ENCODE results near the gene GNG7. TPM values are rescaled to one million over a fixed set of nuclear protein-coding genes. Genes with fewer than 3 reads are reported as not detected.

Gene GNG7
- total RNA-seq (2013; cell fraction: nucleolus; rRNA removed), result 10.3 TPM in 2 replicates
- total RNA-seq (2014; rRNA removed) (2.7 and 3.8 TPM in 2 replicates), total RNA-seq (2014; rRNA removed; fragmentation: Illumina TruSeq; extraction: Trizol) (5.3 and 5.4 TPM in 2 replicates), total RNA-seq (2021) (13.6 and 14.0 TPM in 2 replicates), polyA plus RNA-seq (2011; rRNA removed) (1.8 and 1.9 TPM in 2 replicates), polyA plus RNA-seq (2014; fragmentation: Illumina TruSeq; extraction: Trizol) (6.9 and 7.8 TPM in 2 replicates), polyA plus RNA-seq (2014; fragmentation: Nextera tagmentation; extraction: Ambion mirVana) (1 to 10 TPM; 3.7 to 5.1 TPM), polyA plus RNA-seq (2014; rRNA removed) (11.7 and 13.4 TPM in 2 replicates), polyA plus RNA-seq (2016; fragmentation: Nextera tagmentation; extraction: Ambion mirVana) (10 to 100 TPM in 1 of 2 experiments, 1 to 10 TPM in 1; 9.8 to 10.6 TPM), polyA minus RNA-seq (2011; rRNA and poly(A)+ RNA removed) (0.29 and 0.57 TPM in 2 replicates), Bru-seq, nascent RNA (percentile 71 among the genes with signal in this experiment), BruChase-seq, experiment 1, labeled RNA remaining after a 6-hour chase (percentile 68 among the genes with signal in this experiment), BruChase-seq, experiment 2, labeled RNA remaining after a 2-hour chase (percentile 66 among the genes with signal in this experiment)
- 12.7 TPM for polyA plus RNA-seq (2011; ENCODE audit: low read depth)
- 2.0 and 2.1 TPM in 2 replicates for polyA plus RNA-seq (2011; cell fraction: cytosol; rRNA removed)
- polyA plus RNA-seq (2011; cell fraction: nucleus; rRNA removed), result 2.8 and 3.7 TPM in 2 replicates
- 24.5 and 28.2 TPM in 2 replicates for polyA plus RNA-seq (2012)
- 0.31 and 0.40 TPM in 2 replicates for polyA minus RNA-seq (2011; cell fraction: cytosol; rRNA and poly(A)+ RNA removed)
- 0.29 and 0.60 TPM in 2 replicates for polyA minus RNA-seq (2011; cell fraction: nucleus; rRNA and poly(A)+ RNA removed)
- long read RNA-seq, experiment 1, full-length matches to known transcripts, result 1 of 1 reads
- long read RNA-seq, experiment 1, partial matches to known transcripts, result 0 of 1 reads
- long read RNA-seq, experiment 1, other reads (novel, unspliced or antisense), result 0 of 1 reads
- long read RNA-seq, experiment 2, full-length matches to known transcripts, result 5 of 8 reads
- long read RNA-seq, experiment 2, partial matches to known transcripts, result 0 of 8 reads
- long read RNA-seq, experiment 2, other reads (novel, unspliced or antisense), result 3 of 8 reads

DNA sequence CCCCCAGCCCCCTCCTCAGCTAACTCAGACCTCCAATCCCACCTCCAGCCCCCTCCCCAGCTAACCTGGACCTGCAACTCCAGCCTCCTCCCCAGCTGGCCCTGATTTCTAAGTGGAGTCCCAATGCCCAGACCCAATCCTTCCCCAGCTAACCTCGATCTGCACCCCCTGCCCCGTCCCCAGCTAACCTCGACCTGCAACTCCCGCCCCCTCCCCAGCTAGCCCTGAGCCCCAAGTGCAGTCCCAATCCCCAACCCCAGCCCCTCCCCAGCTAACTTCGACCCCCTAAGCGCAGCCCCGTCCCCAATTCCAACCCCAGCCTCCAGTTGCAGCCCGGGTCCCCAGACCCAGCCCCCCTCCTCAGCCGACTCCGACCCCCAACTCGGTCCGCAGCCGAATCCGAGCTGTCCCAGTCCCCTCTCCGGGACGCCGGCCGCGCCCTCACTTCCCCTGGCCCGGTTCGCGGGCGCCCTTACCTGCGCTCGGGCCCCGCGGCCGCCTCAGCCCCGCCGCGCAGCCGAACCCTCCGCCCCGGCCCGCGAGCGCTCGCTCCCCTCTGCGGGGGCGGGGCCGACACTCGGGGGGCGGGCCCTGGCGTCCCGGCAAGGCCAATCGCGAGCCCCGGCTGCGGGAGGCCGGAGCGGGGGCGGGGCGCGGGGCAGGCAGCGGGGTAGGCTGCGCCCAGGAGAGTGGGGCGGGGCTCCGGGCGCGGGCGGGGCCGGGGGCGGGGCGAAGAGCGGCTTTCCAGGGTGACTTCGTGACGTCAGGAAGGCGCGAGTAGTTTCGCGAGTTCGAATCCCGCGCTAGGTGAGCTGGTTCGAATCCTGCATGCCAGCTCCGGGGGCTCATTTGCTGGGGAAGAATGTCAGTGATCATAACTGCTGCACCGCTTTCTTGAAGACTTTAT, at the start of gene GNG7:
Gene GNG7 (minus strand): TSS at position 525 of the 907 bp plus-strand sequence. CDS start 182,006 bp downstream, outside the sequence.
- FAIRE-seq (no peak), ATAC-seq (peak; percentile 96), DNase-seq (ENCODE audit: low read depth, low spot score) (no peak)
- Histone ChIP-seq H3K27ac (ENCODE audit: control insufficient read depth, insufficient read depth) (peak within 1 kb of the TSS; percentile 46), H4K20me1 (ENCODE audit: control insufficient read depth, insufficient read depth) (no peaks in the 10 kb centered on the region), H3K9ac (ENCODE audit: control insufficient read depth, insufficient read depth, low read length) (peak within 1 kb of the TSS; percentile 59), H3K79me2 (ENCODE audit: control insufficient read depth, insufficient read depth, low read length) (peaks cover 30% of the 10 kb centered on the region), H2AFZ (ENCODE audit: control insufficient read depth, low read depth, low read length) (no peak within 1 kb of the TSS), H3K4me2 (ENCODE audit: control insufficient read depth, insufficient read depth) (peak within 1 kb of the TSS; percentile 81), H3K27me3 (replicated peaks in 1 of 2; ENCODE audit: control insufficient read depth in 2 of 2, insufficient read depth in 2 of 2, low read length in 1 of 2) (no peaks in the 10 kb centered on the region), H3K4me1 (ENCODE audit: control insufficient read depth, insufficient read depth, low read length) (peaks cover 27% of the 10 kb centered on the region), H3K4me3 (peak within 1 kb of the TSS; percentile 88), H3K9me3 (replicated peaks; ENCODE audit: control insufficient read depth, insufficient read depth, low read length) (no peaks in the 10 kb centered on the region), H3K36me3 (ENCODE audit: control insufficient read depth in 2 of 2, insufficient read depth in 2 of 2, low read length in 1 of 2) (no peaks in the 10 kb centered on the region)
- ChIA-PET RAD21 (ENCODE audit: unreplicated experiment) (interaction anchor here (0.6 to 1.2 kb wide), 3 partner anchors 9 to 40 kb away, joined by 3 to 5 read pairs (median 3); no protein-coding TSS in a partner anchor), POLR2A (interaction anchor here (0.6 to 1.6 kb wide), 7 partner anchors 9 to 87 kb away, joined by 3 to 6 read pairs (median 3); no protein-coding TSS in a partner anchor), CTCF (interaction anchor here (1.5 kb wide), 2 partner anchors 48 to 54 kb away, joined by 6 to 7 read pairs; no protein-coding TSS in a partner anchor), SMC1A (ENCODE audit: uncharacterized antibody, unreplicated experiment) (interaction anchor here (0.6 to 1.3 kb wide), 4 partner anchors 8 to 141 kb away, joined by 3 to 8 read pairs (median 3); no protein-coding TSS in a partner anchor)
- WGBS (ENCODE audit: insufficient coverage, insufficient replicate concordance, low lambda C conversion rate, missing lambda C conversion rate), result 3% methylated on average over 16 of the region's 77 CpGs
- BruUV-seq (replicated peaks), result no TSS peak
- in situ Hi-C loops (cut with MboI), result no loop called here
- intact Hi-C loops (cut with micrococcal nuclease; ENCODE audit: unreplicated experiment), result loop anchor here (5.0 kb wide), 1 partner anchor 45 kb away; no protein-coding TSS in a partner anchor
- TF ChIP-seq SMAD5 (IDR thresholded peaks at IDR 0.05; ENCODE audit: low read depth) (no peak), TAF1 (IDR thresholded peaks at IDR 0.05; ENCODE audit: borderline replicate concordance, low read depth, low read length) (peak; percentile 25; the same call in 1 of the 2 replicates), SUZ12 (IDR thresholded peaks at IDR 0.05; ENCODE audit: unreplicated experiment) (no peak), CREB1 (IDR thresholded peaks at IDR 0.05; ENCODE audit: low read depth) (peak; percentile 80), MTA2 (IDR thresholded peaks at IDR 0.05; ENCODE audit: low read depth) (no peak), BACH1 (IDR thresholded peaks at IDR 0.05; ENCODE audit: borderline replicate concordance) (peak; percentile 61; the same call in 1 of the 2 replicates), ZNF217 (IDR thresholded peaks at IDR 0.05) (peak; percentile 91; the same call in 1 of the 2 replicates), KDM1A (IDR thresholded peaks at IDR 0.05; ENCODE audit: borderline replicate concordance) (no peak), POLR2A (IDR thresholded peaks at IDR 0.05; ENCODE audit: low read depth, low read length) (peak; percentile 88), BHLHE40 (IDR thresholded peaks at IDR 0.05; ENCODE audit: borderline replicate concordance in 1 of 2, low read depth in 2 of 2, low read length in 1 of 2) (peak in 1 of 2 experiments; percentile 26; a peak in 1 of 4 replicates), SMARCA5 (IDR thresholded peaks at IDR 0.05) (no peak), EGR1 (IDR thresholded peaks at IDR 0.05; ENCODE audit: borderline replicate concordance in 1 of 2, low read depth in 2 of 2, low read length in 2 of 2) (peak in 1 of 2 experiments; percentile 92; a peak in 2 of 3 replicates), TCF3 (IDR thresholded peaks at IDR 0.05; ENCODE audit: borderline replicate concordance, insufficient read depth, low read depth, low read length) (0 out of 2 replicates have a peak, but pooled peaks have one; percentile 40), CHD4 (IDR thresholded peaks at IDR 0.05) (no peak), ASH2L (IDR thresholded peaks at IDR 0.05; ENCODE audit: borderline replicate concordance, low read depth) (no peak), PAX8 (IDR thresholded peaks at IDR 0.05) (no peak), POLR2AphosphoS5 (IDR thresholded peaks at IDR 0.05; ENCODE audit: low read length) (peak; percentile 61; the same call in 1 of the 2 replicates), ATF7 (IDR thresholded peaks at IDR 0.05; ENCODE audit: low read depth) (peak; percentile 53)
- TF ChIP-seq, protein P1, sequence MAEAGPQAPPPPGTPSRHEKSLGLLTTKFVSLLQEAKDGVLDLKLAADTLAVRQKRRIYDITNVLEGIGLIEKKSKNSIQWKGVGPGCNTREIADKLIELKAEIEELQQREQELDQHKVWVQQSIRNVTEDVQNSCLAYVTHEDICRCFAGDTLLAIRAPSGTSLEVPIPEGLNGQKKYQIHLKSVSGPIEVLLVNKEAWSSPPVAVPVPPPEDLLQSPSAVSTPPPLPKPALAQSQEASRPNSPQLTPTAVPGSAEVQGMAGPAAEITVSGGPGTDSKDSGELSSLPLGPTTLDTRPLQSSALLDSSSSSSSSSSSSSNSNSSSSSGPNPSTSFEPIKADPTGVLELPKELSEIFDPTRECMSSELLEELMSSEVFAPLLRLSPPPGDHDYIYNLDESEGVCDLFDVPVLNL (IDR thresholded peaks at IDR 0.05; ENCODE audit: low read depth, low read length), result 0 out of 2 replicates have a peak, but pooled peaks have one; percentile 22

Measured in GM12878 (cell line).